ENCODE data around the gene LMF2.

DNA sequence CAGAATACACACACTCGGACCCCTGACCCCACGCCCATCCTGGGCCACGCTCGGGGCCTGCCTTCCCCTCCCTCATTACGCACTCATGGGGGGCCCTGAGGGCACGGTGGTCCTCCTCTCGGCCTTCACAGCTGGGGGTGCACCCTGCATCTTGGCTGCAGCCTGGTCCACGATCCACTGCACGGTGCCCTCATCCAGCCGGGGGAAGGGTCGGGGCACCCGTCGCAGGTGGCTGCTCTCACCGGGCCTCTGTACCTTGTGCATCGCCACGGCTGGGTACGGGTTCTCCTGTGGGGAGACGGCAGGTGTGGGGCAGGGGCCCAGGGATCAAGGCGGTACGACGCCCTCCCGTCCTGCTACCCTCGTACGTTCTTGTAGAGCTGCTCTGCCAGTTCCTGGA, 43.1 kb downstream of the LMF2 start:
- TF ChIP-seq MAFK (IDR thresholded peaks at IDR 0.05; ENCODE audit: low read depth, low read length) (no peak), RAD21 (IDR thresholded peaks at IDR 0.05; ENCODE audit: low read length) (no peak), MXI1 (IDR thresholded peaks at IDR 0.05; ENCODE audit: borderline replicate concordance, low read depth, low read length) (no peak), BHLHE40 (IDR thresholded peaks at IDR 0.05; ENCODE audit: low read depth, low read length) (no peak), NFE2L2 (IDR thresholded peaks at IDR 0.05; ENCODE audit: low read depth, low read length) (no peak), POLR2A (IDR thresholded peaks at IDR 0.05; ENCODE audit: low read depth, low read length) (no peak), CTCF (conservative IDR thresholded peaks at IDR 0.05; ENCODE audit: low read depth, low read length) (no peak), FOS (IDR thresholded peaks at IDR 0.05; ENCODE audit: low read depth, low read length) (no peak)

All from IMR-90 (cell line).